Measurements from ENCODE around the gene C11orf16.

C11orf16 gene

GRCh38 chr11:8973121-8973520 lies 40.4 kb upstream of the C11orf16 start:
- H3K9ac ChIP-seq (ENCODE audit: low read depth, low read length, poor library complexity, severe bottlenecking): no peak overlapping the region
- no peaks in the 10 kb centered on the region for H3K9me2 ChIP-seq (replicated peaks; ENCODE audit: low read depth, low read length)
- H3K4me1 ChIP-seq (ENCODE audit: insufficient read depth, low read length, poor library complexity, severe bottlenecking): no peaks in the 10 kb centered on the region

GRCh38 chr11:8971924-8972316 lies 39.2 kb upstream of the C11orf16 start:
- H4K20me1 ChIP-seq (ENCODE audit: insufficient read depth, low read length, poor library complexity, severe bottlenecking): no peaks in the 10 kb centered on the region
- no peaks in the 10 kb centered on the region for H3F3A ChIP-seq (ENCODE audit: low read depth)
- H3K4me1 ChIP-seq (ENCODE audit: insufficient read depth, low read length, poor library complexity, severe bottlenecking): no peaks in the 10 kb centered on the region
- H2AFZ ChIP-seq (ENCODE audit: low read length): no peak overlapping the region
- no peaks in the 10 kb centered on the region for H3K9me2 ChIP-seq (replicated peaks; ENCODE audit: low read depth, low read length)
- no peaks in the 10 kb centered on the region for H3K79me2 ChIP-seq (ENCODE audit: insufficient read depth, low read length)
- no peaks in the 10 kb centered on the region for H3K36me3 ChIP-seq (ENCODE audit: insufficient read depth, low read length)
- no peak overlapping the region for H3K9ac ChIP-seq (ENCODE audit: low read depth, low read length, poor library complexity, severe bottlenecking)
- H3K4me3 ChIP-seq (ENCODE audit: low read length, poor library complexity, severe bottlenecking): no peak overlapping the region
- TF ChIP-seq EZH2phosphoT487 (IDR thresholded peaks at IDR 0.05; ENCODE audit: borderline replicate concordance) (no peak), CTCF (conservative IDR thresholded peaks at IDR 0.05; ENCODE audit: low read length) (no peak)
- no peak overlapping the region for H3K4me2 ChIP-seq (ENCODE audit: low read depth, low read length, poor library complexity, severe bottlenecking)
- no peaks in the 10 kb centered on the region for H3K9me3 ChIP-seq (ENCODE audit: insufficient read depth, low read depth, low read length)
- no peaks in the 10 kb centered on the region for H3K27me3 ChIP-seq (ENCODE audit: insufficient read depth, low read length, poor library complexity, severe bottlenecking)

More at GRCh38 chr11:8973121-8973520, 40.4 kb upstream of the C11orf16 start:
- Histone ChIP-seq H3K4me3 (ENCODE audit: low read length, poor library complexity, severe bottlenecking) (no peak overlapping the region), H3K27me3 (ENCODE audit: insufficient read depth, low read length, poor library complexity, severe bottlenecking) (no peaks in the 10 kb centered on the region), H3K36me3 (ENCODE audit: insufficient read depth, low read length) (no peaks in the 10 kb centered on the region), H2AFZ (ENCODE audit: low read length) (no peak overlapping the region), H3K9me3 (ENCODE audit: insufficient read depth, low read depth, low read length) (no peaks in the 10 kb centered on the region), H3K4me2 (ENCODE audit: low read depth, low read length, poor library complexity, severe bottlenecking) (no peak overlapping the region), H3F3A (ENCODE audit: low read depth) (no peaks in the 10 kb centered on the region), H4K20me1 (ENCODE audit: insufficient read depth, low read length, poor library complexity, severe bottlenecking) (no peaks in the 10 kb centered on the region), H3K79me2 (ENCODE audit: insufficient read depth, low read length) (no peaks in the 10 kb centered on the region)
- TF ChIP-seq EZH2phosphoT487 (IDR thresholded peaks at IDR 0.05; ENCODE audit: borderline replicate concordance): no peak
- no peak for TF ChIP-seq CTCF (conservative IDR thresholded peaks at IDR 0.05; ENCODE audit: low read length)

GRCh38 chr11:8971196-8971923 lies 38.6 kb upstream of the C11orf16 start:
- Histone ChIP-seq H3K9me2 (replicated peaks; ENCODE audit: low read depth, low read length) (no peaks in the 10 kb centered on the region), H3K79me2 (ENCODE audit: insufficient read depth, low read length) (no peaks in the 10 kb centered on the region), H3K4me2 (ENCODE audit: low read depth, low read length, poor library complexity, severe bottlenecking) (no peak overlapping the region), H3K4me1 (ENCODE audit: insufficient read depth, low read length, poor library complexity, severe bottlenecking) (no peaks in the 10 kb centered on the region), H3K9me3 (ENCODE audit: insufficient read depth, low read depth, low read length) (no peaks in the 10 kb centered on the region), H3K9ac (ENCODE audit: low read depth, low read length, poor library complexity, severe bottlenecking) (no peak overlapping the region), H3K27me3 (ENCODE audit: insufficient read depth, low read length, poor library complexity, severe bottlenecking) (no peaks in the 10 kb centered on the region), H4K20me1 (ENCODE audit: insufficient read depth, low read length, poor library complexity, severe bottlenecking) (no peaks in the 10 kb centered on the region), H3F3A (ENCODE audit: low read depth) (no peaks in the 10 kb centered on the region), H3K36me3 (ENCODE audit: insufficient read depth, low read length) (no peaks in the 10 kb centered on the region), H2AFZ (ENCODE audit: low read length) (no peak overlapping the region), H3K4me3 (ENCODE audit: low read length, poor library complexity, severe bottlenecking) (no peak overlapping the region)
- no peak for TF ChIP-seq CTCF (conservative IDR thresholded peaks at IDR 0.05; ENCODE audit: low read length)
- no peak for TF ChIP-seq EZH2phosphoT487 (IDR thresholded peaks at IDR 0.05; ENCODE audit: borderline replicate concordance)

Measured in Loucy (cell line).